PC-3 (cell line): ENCODE results near the gene GNAI2.

Source experiments
- EZH2 ChIP-seq: fragments of 300-600 bp; sonication (generic); IDR thresholded peaks from one replicate; pipeline ENCODE4 v1.6.1; 2017; ENCODE audit warnings: antibody characterized with exemption, mild to moderate bottlenecking, low read length; ENCODE audit not compliant: unreplicated experiment
- TF ChIP-seq, protein P1 (sequence below): fragments of 300-600 bp; sonication (generic); conservative IDR thresholded peaks from 2 replicates; pipeline ENCODE4 v1.5.1; 2017; ENCODE audit warnings: antibody characterized with exemption, low read depth, mild to moderate bottlenecking, low read length

DNA sequence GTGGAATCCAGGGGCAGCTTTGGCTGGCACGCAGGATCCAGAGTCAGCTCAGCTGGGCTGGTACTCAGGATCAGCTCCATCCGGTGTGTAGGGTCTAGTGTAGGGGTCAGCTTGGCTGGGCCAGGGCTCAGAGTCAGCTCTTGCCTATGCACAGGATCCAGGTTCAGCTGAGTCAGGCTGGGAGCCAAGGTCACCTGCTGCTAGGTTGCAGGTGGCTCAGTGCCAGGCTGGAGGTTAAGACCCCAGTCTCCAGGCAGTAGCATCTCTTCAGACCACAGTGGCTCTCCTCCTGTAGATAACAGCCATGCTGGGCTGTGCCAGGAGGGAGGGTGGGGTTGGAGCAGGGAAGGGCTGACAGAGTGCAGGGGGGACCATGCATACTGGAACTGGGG lies 61.4 kb downstream of the GNAI2 start:
- TF ChIP-seq, protein P1, sequence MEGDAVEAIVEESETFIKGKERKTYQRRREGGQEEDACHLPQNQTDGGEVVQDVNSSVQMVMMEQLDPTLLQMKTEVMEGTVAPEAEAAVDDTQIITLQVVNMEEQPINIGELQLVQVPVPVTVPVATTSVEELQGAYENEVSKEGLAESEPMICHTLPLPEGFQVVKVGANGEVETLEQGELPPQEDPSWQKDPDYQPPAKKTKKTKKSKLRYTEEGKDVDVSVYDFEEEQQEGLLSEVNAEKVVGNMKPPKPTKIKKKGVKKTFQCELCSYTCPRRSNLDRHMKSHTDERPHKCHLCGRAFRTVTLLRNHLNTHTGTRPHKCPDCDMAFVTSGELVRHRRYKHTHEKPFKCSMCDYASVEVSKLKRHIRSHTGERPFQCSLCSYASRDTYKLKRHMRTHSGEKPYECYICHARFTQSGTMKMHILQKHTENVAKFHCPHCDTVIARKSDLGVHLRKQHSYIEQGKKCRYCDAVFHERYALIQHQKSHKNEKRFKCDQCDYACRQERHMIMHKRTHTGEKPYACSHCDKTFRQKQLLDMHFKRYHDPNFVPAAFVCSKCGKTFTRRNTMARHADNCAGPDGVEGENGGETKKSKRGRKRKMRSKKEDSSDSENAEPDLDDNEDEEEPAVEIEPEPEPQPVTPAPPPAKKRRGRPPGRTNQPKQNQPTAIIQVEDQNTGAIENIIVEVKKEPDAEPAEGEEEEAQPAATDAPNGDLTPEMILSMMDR, result no peak
- no peak for TF ChIP-seq EZH2
